NCI-H345 treated with DMSO at 0.1 percent for 48 hours (cell line): ENCODE results near the gene CFAP206.

Source experiments
- DNase-seq: peaks from one replicate; lab custom pipeline; 2025; ENCODE audit not compliant: unreplicated experiment; lab: John Stamatoyannopoulos, UW

The CFAP206 gene, protein sequence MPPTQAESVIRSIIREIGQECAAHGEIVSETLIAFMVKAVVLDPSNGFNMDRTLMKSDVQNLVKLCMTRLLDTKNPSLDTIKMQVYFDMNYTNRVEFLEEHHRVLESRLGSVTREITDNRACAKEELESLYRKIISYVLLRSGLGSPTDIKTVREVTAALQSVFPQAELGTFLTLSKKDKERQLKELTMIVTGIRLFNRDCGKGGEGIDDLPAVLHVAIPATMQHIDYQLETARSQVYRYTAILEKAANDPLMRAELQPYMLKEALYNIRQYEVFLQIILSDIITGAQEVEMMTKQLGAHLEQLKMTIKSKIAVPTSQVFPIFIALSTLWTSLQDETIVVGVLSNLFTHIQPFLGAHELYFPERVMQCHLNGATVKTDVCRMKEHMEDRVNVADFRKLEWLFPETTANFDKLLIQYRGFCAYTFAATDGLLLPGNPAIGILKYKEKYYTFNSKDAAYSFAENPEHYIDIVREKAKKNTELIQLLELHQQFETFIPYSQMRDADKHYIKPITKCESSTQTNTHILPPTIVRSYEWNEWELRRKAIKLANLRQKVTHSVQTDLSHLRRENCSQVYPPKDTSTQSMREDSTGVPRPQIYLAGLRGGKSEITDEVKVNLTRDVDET

DNA sequence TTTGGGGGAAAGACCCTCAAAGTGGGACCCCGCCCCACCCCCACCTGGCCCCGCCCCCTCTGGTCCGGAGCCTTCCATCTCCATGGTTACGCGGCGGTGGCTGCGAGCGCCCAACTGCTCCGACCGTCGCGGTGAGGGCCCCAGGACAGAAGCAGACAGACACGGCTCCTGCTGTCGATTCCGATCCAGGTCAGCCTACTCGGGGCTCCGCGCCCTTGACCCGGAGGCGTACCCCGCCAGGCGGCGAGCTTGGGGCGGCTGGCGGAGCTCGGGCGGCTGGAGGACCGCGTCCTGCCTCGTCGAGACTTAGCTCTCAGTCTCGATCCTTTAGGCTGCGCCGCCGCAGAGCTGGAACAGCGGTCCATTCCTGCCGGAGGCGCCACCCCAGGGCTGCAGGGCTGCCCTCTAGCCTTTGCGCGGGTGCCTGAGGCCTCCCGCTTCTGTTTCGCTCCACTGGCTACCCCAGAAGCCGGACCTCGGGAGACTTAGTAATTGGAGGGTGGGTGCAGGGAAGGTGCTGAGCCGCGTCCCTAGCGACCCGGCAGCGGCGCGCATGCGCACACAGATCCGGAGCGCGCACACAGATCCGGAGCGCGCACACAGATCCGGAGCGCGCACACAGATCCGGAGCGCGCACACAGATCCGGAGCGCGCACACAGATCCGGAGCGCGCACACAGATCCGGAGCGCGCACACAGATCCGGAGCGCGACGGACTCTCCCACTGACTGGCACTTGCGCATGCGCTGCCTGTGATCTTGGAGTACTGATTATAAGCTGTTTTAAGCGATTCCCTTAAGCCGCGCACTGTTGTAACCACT lies at the start of gene CFAP206:
TSS of gene CFAP206 (plus strand) at position 72 of the 820 bp plus-strand sequence. CDS start 1,868 bp downstream, outside the sequence.
- peak; percentile 75 for DNase-seq

DNA sequence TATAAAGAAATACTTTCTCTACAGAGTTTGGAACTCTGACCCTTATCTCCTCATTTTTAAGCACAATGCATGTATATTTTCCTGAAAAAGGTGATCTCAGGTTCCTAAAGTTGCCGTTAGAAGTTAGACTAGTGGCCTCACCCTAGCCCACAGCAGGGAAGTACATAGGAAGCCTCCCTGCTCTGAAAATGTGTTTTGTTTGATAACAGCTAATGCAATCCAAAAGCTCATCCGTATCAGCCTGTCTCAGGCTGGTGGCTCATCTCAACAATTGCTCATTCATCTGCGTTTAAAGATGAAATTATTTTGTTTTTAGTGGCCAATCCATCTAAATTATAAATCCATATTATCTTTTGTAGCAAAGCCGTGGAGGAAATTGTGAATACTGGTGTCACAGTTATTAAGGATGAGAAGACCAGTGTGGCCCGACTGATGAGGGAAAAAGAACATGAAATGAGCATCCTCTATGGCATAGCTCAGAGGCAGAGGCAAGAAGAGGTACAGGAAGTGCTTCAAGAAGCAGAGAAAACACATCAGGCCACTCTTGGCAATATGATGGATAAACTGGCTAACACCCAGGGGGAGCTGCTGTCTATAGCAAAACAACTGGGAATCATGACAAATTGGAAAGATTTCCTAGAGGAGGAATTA lies 43.0 kb upstream of the CFAP206 start:
- no peak for DNase-seq

DNA sequence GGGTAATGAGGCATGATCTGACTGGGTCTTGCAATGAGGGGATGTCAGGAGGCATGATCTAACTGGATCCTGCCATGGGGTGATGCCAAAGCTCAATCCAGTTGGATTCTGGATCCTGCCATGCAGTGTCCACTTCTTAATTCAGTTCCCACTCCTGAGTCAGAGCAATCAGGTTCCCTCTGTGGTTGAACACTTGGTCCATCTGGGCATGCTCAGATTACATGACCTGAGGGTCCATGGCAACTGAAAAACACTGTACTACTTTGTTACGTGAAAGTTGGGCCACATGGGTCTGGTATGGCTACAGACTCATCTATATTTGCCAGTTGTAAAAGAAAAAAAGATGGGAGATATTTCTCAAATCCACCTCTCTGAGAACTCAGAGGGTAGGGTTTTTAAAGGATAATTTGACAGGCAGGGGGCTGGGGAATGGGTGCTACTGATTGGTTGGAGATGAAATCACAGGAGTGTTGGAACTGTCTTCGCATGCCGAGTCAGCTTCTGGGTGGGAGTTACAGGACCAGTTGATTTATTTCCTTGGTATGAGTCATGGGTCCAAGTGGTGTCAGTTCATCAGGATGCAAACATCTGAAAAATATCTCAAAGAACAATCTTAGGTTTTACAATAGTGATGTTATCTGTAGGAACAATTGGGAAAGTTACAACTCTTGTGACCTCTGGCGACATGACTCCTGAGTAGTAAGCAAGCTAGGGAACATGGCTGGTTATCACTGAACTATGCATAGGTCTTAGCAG lies 41.5 kb upstream of the CFAP206 start:
- DNase-seq: no peak

DNA sequence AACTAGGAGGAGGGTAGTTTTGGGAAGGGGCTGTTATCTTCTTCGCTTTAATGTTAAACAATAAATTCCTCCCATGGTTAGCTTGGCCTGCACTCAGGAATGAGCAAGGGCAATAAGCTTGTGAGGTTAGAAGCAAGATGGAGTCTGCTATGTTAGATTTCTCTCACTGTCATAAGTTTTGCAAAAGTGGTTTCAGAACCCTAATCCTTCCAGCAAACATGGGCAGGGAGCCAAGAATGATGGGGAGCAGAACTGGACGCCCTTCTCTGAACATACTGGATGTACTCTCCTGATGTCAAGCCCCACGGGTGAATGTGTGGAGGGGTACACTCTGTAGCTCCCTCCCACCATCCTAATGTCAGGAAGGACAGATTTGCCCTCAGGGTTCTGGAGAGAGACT lies 40.9 kb upstream of the CFAP206 start:
- no peak for DNase-seq

DNA sequence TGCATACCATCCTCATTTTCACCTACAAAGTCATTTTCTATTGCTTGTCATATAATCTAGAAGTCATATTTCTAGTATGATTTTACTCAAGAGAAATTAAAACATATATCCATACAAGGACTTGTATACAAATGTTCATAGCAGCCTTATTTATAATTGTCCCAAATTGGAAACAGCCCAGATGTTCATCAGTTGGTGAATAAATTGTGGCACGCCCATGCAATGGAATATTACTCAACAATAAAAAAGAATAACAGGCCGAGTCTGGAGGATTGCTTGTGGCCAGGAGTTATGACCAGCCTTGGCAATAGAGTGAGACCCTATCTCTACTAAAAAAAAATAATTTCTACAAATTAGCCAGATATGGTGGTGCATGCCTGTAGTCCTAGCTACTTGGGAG lies 34.4 kb upstream of the CFAP206 start:
- DNase-seq: no peak

DNA sequence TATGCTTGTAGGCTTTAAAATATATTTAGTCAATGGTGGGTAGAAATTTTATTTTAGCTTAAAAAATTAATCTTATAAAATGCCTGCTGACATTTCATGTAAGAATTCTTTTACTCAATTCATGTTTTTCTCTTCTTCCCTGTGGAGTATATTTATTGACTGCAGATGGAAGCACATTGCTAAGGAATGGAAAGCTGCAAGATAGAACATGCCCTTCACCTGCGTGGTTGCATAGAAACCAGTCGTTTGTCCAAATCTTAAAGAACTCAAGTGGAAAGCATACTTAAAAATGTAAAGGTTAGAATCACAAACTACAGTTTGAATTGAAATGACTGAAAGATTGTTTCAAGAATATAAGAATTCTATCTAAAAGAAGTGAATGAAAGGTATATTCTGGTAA lies 32.5 kb upstream of the CFAP206 start:
- DNase-seq: no peak

DNA sequence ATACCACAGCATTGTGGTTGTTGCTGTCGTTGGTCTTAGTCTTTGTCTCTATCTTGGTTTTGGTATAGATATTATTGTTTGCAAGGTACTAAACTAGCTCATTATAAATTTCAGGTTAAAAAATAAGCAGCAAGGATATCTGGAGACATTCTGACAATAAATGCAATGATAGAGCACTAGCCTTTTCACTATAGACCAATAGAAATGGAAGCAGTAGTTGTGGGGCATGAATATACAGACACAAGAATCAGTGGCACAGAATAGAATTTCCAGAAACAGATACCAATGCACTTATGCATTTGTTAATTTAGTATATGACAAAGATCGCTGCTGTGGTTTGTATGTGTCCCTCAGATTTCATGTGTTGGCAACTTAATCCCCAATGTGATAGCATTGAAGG lies 31.1 kb upstream of the CFAP206 start:
- no peak for DNase-seq

DNA sequence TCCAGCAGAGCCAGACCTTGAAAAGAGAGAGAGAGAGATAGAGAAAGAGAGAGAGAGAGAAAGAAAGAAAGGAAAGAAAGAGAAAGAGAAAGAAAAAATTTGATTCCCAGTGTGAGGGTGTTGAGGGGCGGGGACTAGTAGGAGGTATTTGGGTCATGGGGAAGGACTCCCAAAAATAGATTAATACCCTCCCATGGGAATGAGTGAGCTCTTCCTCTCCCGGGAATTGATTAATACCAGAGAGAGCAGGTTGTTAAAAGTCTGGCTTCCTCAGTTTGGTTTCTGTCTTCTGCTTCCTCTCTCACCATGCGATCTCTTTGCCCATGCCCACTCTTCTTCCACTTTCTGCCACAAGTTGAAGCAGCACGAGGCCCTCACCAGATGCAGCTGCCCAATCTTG lies 28.8 kb upstream of the CFAP206 start:
- DNase-seq: no peak

DNA sequence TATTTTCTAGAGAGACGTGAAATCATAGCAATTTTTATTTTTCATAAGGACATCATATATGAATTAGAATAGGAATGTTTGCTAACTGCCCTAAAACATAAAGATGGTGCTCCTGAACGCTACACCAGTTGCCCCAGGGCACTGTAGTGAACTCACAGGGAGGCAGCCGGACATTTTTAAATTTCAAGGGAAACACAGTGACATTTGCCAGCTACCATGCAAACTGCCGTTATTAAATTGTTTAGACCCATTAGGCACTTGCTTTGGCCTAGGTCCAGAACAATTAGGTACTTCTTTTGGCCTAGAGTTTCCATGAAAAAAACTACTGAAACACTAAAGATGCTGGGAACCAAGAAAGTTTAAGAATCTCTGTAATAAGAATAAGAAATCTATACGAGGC lies 24.9 kb upstream of the CFAP206 start:
- no peak for DNase-seq

DNA sequence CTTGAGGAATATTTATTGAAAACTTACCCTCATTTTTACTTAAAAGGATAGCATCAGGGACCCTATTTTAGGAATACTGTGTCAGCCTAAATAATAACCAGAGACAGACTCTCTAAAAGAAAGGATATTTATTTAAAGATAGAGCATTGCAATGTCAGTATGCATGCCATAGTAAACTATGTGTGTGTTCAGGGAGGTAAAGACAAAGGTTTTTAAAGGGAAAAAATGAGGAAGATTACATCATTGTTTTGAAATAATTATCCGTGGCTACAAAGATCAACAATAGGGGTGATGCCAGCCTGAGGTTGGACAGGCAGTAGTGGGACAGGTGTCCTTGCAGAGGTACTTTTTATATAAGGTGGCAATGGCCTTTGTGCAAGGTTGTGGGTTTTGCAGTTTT lies 23.7 kb upstream of the CFAP206 start:
- no peak for DNase-seq

DNA sequence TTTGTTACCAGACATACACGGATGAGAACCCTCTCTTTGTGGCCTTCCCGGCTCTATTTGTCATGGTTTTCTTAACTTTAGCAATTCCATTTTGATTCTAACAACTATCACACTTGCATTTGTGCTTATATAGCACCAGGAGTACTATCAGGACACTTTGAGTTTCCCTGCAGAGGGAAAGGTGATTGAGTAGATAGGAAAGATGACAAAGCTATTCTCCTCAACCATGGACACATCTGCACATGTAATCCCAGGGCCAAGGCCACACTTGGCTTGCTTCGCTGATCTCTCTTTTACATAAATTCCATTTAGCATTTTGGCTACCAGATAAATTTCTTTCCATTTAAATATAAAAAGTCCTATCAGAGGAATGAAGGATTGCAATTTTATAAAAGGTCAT lies 23.3 kb upstream of the CFAP206 start:
- DNase-seq: no peak

DNA sequence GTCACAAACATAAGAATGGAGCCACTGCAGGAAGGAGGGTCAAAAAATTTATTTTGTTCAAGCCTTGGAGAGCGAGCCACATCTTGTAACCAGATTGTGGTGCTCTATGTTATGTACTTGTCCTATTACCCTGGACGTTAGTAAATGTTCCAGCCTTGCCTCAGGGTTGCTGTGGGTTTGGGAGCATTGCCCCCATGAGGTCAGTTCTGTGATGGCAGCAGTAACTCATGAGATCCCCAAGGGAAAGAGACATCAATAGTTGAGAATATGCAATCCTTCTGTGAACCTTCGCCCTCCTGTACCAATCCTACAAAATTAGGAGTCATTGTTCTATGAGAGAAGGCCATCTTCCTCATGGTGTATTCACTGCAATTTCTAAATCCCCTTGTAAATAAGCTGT lies 16.4 kb upstream of the CFAP206 start:
- DNase-seq: peak; percentile 4

DNA sequence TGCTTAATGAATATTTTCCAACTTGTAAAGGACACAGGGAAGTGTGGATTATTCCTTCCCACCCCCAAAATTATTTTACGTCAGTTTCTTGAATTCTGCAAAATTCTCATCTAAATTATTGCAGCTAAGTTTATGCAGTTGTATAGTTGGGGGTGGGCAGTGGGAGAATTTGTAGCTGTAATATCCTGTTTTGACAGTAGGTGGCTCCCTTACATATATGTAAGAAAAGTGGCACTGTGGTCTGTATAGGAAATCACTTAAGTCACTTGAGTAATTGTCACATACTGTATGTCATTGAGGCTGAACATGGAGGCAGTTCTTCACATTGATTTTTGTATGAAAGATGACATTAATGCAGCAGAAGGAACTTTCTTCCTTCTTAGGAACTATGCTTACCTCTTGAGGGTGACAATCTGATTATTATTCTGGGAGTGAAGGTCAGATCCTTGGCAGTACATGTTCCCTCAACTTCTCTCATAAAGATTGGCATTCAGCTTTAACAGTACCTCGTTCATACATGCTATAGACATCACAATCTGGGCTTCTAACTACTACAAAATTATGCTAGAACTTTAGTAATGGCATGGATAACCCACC lies 14.6 kb upstream of the CFAP206 start:
- DNase-seq: peak; percentile 68

DNA sequence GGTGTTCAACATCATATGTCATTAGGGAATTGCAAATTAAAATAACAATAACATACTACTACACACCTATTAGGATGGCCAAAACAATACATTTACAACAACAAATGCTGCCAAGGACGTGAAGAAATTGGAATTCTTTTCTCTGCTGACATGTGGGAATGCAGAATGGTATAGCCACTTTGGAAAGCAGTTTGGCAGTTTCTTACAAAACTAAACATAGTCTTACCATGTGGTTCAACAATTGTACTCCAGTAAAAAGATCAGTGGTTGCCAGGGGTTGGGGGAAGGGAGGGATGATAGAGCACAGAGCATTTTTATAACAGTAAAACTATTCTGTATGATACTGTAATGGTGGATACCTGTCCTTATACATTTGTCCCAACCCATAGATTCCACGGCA lies 12.3 kb upstream of the CFAP206 start:
- no peak for DNase-seq

DNA sequence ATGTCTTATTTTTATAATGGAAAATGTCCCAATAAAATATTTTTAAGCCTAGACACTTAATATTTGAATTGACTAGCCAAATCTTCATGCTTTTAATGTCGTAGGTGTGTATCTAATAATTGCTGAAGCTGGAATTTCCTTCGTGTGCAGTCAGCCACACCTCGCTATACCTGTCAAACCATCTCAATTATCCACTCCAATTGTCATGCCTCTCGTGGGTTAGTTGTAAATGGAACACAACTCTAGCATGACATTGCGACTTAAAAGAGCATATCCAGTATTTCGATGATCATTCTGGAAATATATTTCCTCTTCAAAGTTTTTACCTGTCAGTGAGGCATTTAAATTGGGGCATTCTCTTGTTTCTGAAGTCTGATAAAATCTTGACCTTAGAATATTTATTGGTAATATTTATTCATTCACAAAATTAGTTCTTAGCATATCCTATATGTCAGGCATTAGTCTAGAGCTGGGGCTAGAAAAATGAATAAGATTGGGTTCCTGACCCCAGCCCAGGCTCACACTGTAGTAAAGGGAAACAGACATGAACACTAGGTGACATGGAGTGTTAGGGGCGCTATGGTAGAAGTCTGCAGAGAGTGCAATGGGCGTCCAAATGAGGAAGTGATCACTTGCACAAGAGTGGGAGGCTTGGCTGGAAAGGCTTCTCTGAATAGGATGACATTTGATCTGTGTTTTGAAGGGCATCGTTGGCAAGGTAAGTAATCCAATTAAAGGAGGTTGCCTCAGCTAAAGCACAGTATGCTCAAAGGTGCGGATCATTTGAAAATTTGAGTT lies 11.0 kb upstream of the CFAP206 start:
- no peak for DNase-seq

DNA sequence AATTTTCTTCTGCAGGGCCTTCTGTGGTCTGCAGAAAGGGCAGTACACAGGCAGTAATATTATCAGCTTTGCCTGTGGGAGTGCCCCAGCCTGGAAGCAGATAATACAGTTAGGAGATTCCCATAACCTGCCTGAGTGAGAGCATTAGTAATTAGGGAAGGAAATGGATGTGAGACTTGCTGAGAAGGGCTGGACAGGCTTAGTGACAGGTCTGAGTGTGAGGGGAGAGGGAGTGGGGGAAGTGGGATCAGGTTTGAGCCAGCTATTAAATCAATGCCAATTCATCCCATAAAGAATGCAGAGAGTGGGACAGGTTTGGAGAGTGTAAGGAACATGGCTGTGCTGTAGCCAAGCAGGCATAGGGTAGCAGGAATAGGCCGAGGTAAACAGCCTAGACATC lies 10.1 kb upstream of the CFAP206 start:
- no peak for DNase-seq

DNA sequence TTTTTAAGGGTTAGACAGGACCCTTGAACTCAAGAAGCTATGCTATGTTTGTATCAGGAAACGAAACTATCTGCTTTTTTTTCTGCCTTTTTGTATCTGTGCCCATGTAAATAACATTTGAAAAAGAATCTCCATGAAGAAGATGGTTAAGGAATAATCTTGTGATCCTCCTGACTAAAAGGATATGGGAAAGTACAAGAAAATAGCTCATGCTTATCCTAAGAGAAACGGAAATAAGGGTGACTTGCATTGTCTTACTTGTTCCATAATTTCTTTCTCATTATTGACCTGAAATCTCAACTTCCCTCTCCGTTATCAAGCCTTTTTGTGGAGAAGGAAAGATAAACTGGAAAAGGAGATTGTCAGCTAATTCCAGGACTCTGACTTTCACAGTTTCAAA lies 5.9 kb upstream of the CFAP206 start:
- DNase-seq: no peak

DNA sequence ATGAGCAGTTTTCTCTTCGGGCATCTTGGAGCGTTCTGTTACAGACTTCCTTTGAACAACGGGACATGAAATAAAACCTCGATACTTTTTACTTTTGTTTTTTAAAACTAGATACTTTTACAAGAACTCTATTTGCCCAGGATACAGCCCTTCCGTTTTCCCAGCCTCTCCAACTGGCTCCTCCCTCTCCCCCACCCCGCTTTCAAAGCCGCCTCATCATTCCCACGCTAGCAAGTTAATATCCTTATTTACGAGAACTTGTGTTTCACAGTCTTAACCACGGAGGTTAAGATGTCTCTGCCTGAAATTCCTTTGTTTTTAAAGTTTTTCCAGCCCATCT lies 241 bp upstream of the CFAP206 start:
- DNase-seq: peak; percentile 74

DNA sequence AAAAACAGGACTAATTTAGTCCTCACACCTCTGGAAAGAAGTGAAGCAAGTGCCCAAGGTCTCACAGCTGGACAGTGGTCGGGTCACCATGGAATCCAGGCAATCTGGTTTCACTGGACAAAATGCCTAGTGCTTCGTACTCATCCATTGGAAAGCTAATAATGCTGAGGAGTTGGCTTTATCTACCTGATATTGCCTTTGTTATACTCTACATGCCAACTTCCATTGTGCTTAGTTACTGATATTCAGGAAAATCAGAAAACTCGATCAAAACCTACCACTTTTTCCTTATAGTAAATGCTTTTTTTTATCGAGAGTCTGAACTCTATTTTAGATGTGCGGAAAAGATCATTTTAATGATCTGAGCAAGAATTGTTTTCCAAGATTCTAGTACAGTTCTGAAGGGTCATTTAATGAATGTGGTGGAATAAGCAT lies 966 bp downstream of the CFAP206 start:
- no peak for DNase-seq

DNA sequence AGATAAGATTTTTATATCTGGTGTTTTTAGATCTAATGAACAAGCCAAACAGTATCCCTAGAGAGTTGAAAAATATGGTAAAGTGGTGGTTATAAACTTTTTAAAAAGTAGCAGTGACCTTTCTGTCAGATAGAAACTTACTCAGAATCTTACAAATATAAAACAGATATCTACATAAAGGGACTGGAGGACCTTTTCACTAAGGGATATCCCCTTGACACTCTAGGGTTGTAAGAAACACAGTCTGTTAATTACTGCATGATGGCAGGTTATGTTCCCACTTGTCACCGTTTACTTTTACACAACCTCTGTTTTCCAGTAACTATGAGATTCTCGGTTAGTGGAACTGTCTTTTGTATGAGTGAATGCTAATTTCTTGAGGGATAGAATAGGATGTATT lies 11.5 kb downstream of the CFAP206 start:
- no peak for DNase-seq
